HFFc6 (cell line): ENCODE results near the gene GRIA4. TPM values are rescaled to one million over a fixed set of nuclear protein-coding genes. Genes with fewer than 3 reads are reported as not detected.
"Not testable (repeated sequence)": the region's sequence is repeated elsewhere in the genome, so short reads cannot be mapped to it uniquely, and the experiment has no call there.

ENCODE experiments used
- DNase-seq: peaks from one replicate; pipeline ENCODE4 v3.0.0-alpha.2; 2018
- H3K27ac Mint-ChIP-seq: 2 replicates; pipeline ENCODE4 v1.8.0; 2020; ENCODE audit warnings: mild to moderate bottlenecking, mixed read lengths
- H3K27me3 Mint-ChIP-seq: 2 replicates; pipeline ENCODE4 v1.8.0; 2021; ENCODE audit warnings: mild to moderate bottlenecking, moderate library complexity, mixed read lengths; ENCODE audit not compliant: insufficient read depth
- H3K36me3 Mint-ChIP-seq: 2 replicates; pipeline ENCODE4 v1.8.0; 2021; ENCODE audit warnings: low read depth, mixed read lengths
- H3K4me1 Mint-ChIP-seq: 2 replicates; pipeline ENCODE4 v1.8.0; 2020; ENCODE audit warnings: low read depth, mixed read lengths
- H3K4me3 Mint-ChIP-seq: 2 replicates; pipeline ENCODE4 v1.8.0; 2020; ENCODE audit warnings: mild to moderate bottlenecking, moderate library complexity, mixed read lengths
- H3K9me3 Mint-ChIP-seq: 2 replicates; pipeline ENCODE4 v1.8.0; 2020; ENCODE audit warnings: mild to moderate bottlenecking, mixed read lengths
- CTCF ChIP-seq: fragments of 200-600 bp; sonication (generic); IDR thresholded peaks from 2 replicates; pipeline ENCODE4 v1.5.0; 2021; ENCODE audit warnings: antibody characterized with exemption, mild to moderate bottlenecking
- total RNA-seq, 6 experiments: library from RNA; stranded (reverse); fragmentation: NEBNext Ultra II Directional; extraction: Animal tissue kit (Norgen Biotek cat#: 25700); gene quantifications; 2 replicates in 1 of 6; 3 replicates in 5 of 6; pipeline ENCODE4 v1.2.3, GENCODE V29; 2021

GRIA4 gene
- total RNA-seq, 6 experiments from 2014 or later: not detected

- no peak for DNase-seq
- peaks cover 23% of the 10 kb centered on the region for H3K9me3 Mint-ChIP-seq
- no peak overlapping the region for H3K27ac Mint-ChIP-seq
- H3K4me1 Mint-ChIP-seq: no peaks in the 10 kb centered on the region
- H3K4me3 Mint-ChIP-seq: no peak overlapping the region
- TF ChIP-seq CTCF: no peak
- no peaks in the 10 kb centered on the region for H3K27me3 Mint-ChIP-seq
- H3K36me3 Mint-ChIP-seq: no peaks in the 10 kb centered on the region
Observed at GRCh38 chr11:105754260-105754659, 144.4 kb downstream of the GRIA4 start.

DNA sequence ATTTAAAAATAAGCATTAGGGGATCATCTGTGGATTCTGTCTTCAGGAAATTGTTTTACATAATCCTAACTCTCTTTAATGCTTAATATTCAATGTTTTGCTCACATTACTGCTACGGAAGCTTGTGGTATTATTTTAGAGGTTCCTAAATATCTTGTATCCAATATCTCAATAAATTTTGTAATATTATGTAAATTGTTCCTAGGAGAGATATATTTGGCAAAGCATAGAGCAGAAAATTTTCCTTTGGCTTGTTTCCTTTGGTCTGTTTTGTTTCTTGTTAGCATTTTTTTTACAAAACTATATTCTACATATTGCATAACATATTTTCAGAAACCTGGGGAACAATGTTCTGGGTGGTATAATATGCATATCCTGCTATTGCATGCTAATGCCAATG lies 144.8 kb downstream of the GRIA4 start:
- DNase-seq: no peak
- no peak for TF ChIP-seq CTCF

DNA sequence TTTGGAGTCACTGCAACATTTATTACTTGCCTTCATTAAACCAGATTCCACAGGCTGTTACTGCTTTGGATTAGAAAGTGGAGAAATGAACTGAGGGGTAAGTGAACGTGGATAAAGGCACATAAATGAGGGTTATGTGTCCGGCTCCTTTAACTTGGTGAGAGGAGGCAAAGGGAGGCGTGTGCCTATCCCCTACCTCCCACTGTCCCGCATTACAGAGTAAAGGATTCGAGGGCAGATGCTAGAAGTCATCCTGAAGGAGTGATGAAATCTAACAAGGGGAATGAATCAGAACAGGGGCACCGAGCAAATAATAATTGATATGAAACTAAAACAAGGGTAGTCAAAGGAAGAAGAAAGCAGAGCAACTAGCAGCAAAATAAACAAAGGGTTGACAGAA lies 147.2 kb downstream of the GRIA4 start:
- no peak overlapping the region for H3K4me3 Mint-ChIP-seq
- TF ChIP-seq CTCF: no peak
- DNase-seq: no peak
- peaks cover 38% of the 10 kb centered on the region for H3K9me3 Mint-ChIP-seq
- no peaks in the 10 kb centered on the region for H3K36me3 Mint-ChIP-seq
- no peak overlapping the region for H3K27ac Mint-ChIP-seq
- no peaks in the 10 kb centered on the region for H3K4me1 Mint-ChIP-seq
- no peaks in the 10 kb centered on the region for H3K27me3 Mint-ChIP-seq

More for the DNA sequence above, 144.8 kb downstream of the GRIA4 start:
- no peak overlapping the region for H3K27ac Mint-ChIP-seq
- H3K27me3 Mint-ChIP-seq: no peaks in the 10 kb centered on the region
- no peaks in the 10 kb centered on the region for H3K4me1 Mint-ChIP-seq
- H3K4me3 Mint-ChIP-seq: no peak overlapping the region
- H3K36me3 Mint-ChIP-seq: no peaks in the 10 kb centered on the region
- peaks cover 26% of the 10 kb centered on the region for H3K9me3 Mint-ChIP-seq

- Mint-ChIP-seq H3K4me3 (no peak overlapping the region), H3K9me3 (peaks cover 25% of the 10 kb centered on the region), H3K27ac (no peak overlapping the region), H3K36me3 (no peaks in the 10 kb centered on the region), H3K4me1 (no peaks in the 10 kb centered on the region), H3K27me3 (no peaks in the 10 kb centered on the region)
- DNase-seq: no peak
- TF ChIP-seq CTCF: no peak
Observed at GRCh38 chr11:105763594-105763993, 153.7 kb downstream of the GRIA4 start.

- Mint-ChIP-seq H3K4me1 (no peaks in the 10 kb centered on the region), H3K27ac (no peak overlapping the region), H3K27me3 (no peaks in the 10 kb centered on the region), H3K9me3 (peaks cover 23% of the 10 kb centered on the region), H3K36me3 (no peaks in the 10 kb centered on the region), H3K4me3 (no peak overlapping the region)
- TF ChIP-seq CTCF: no peak
- DNase-seq: no peak
Observed at GRCh38 chr11:105767931-105768330, 158.1 kb downstream of the GRIA4 start.

DNA sequence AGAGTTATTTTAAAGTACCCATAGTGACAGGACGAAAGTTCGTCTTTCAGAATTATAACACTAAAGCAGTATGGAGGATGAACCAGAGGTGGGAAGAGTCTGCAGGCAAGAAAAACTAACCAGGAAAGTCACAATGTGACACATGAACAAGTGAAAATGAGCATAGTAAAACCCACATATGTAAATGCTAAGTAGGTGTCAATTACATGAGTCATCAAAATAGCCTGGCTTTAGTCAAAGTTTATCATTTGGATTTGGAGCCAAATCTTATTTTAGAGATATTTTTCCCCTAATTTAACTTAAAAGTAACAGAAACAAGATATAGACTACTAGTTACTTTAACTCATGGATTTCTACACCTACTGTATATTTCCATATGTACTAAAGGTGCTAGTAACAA lies 159.8 kb downstream of the GRIA4 start:
- no peak for TF ChIP-seq CTCF
- no peaks in the 10 kb centered on the region for H3K36me3 Mint-ChIP-seq
- no peak overlapping the region for H3K4me3 Mint-ChIP-seq
- H3K9me3 Mint-ChIP-seq: peaks cover 23% of the 10 kb centered on the region
- no peaks in the 10 kb centered on the region for H3K27me3 Mint-ChIP-seq
- H3K27ac Mint-ChIP-seq: no peak overlapping the region
- no peak for DNase-seq
- H3K4me1 Mint-ChIP-seq: no peaks in the 10 kb centered on the region

- H3K9me3 Mint-ChIP-seq: peaks cover 30% of the 10 kb centered on the region
- not testable (repeated sequence) for H3K27ac Mint-ChIP-seq, DNase-seq, H3K27me3 Mint-ChIP-seq, H3K4me1 Mint-ChIP-seq, H3K36me3 Mint-ChIP-seq, H3K4me3 Mint-ChIP-seq
Observed at GRCh38 chr11:105773452-105773851, 163.6 kb downstream of the GRIA4 start.
